Liver (tissue), 3 donors: ENCODE data around the gene HDAC10.

ENCODE experiments used
- CTCF ChIP-seq: fragments of 150-350 bp; IDR thresholded peaks from 2 replicates; pipeline ENCODE4 v1.5.1; 2017; ENCODE audit warnings: improper control_type of control experiment, low read depth, low read length; ENCODE audit not compliant: missing input control
- EGR1 ChIP-seq, 2 donors: IDR thresholded peaks; 2 replicates each; pipeline ENCODE4 v1.6.1; 2016 to 2018; ENCODE audit warnings: antibody characterized with exemption in 2 of 2, low read depth in 2 of 2
- JUND ChIP-seq, 2 donors: IDR thresholded peaks; 2 replicates each; pipeline ENCODE4 v1.6.1; 2016; ENCODE audit warnings: antibody characterized with exemption in 2 of 2
- SP1 ChIP-seq: IDR thresholded peaks from 2 replicates; pipeline ENCODE4 v1.6.1; 2018; ENCODE audit warnings: antibody characterized with exemption, mild to moderate bottlenecking
- TAF1 ChIP-seq: conservative IDR thresholded peaks from 2 replicates; pipeline ENCODE4 v1.6.1; 2016; ENCODE audit warnings: antibody characterized with exemption, mild to moderate bottlenecking
- TF ChIP-seq, protein P1 (sequence below): IDR thresholded peaks from 2 replicates; pipeline ENCODE4 v1.6.1; 2016; ENCODE audit warnings: antibody characterized with exemption
- donor health status: healthy.
- donor health status: healthy.

- TF ChIP-seq CTCF: peak; percentile 23
- no peak for TF ChIP-seq TAF1
- TF ChIP-seq SP1: peak; percentile 58
- no peak for TF ChIP-seq EGR1 (IDR thresholded peaks at IDR 0.05; ENCODE audit: low read depth in 2 of 2)
- TF ChIP-seq, protein P1, sequence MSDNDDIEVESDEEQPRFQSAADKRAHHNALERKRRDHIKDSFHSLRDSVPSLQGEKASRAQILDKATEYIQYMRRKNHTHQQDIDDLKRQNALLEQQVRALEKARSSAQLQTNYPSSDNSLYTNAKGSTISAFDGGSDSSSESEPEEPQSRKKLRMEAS: no peak
- no peak for TF ChIP-seq JUND (IDR thresholded peaks at IDR 0.05)
These were observed 6.4 kb downstream of the HDAC10 start, which contains the start of gene TUBGCP6 for GRCh38 chr22:50244420-50245213.
